Ascending aorta (tissue), 2 donors: ENCODE results near the gene APCDD1L. TPM values are rescaled to one million over a fixed set of nuclear protein-coding genes. Genes with fewer than 3 reads are reported as not detected.

Experiments
- DNase-seq, 2 donors: peaks; one replicate each; pipeline ENCODE4 v3.0.0-alpha.2; 2019; ENCODE audit warnings: low spot score in 2 of 2
- H3K27ac ChIP-seq, 2 donors: fragments of 200-600 bp; sonication (generic); one replicate each; pipeline ENCODE4 v1.5.1; 2016 to 2017; ENCODE audit warnings: mild to moderate bottlenecking in 1 of 2
- H3K27me3 ChIP-seq: fragments of 200-600 bp; sonication (generic); one replicate; pipeline ENCODE4 v1.5.1; 2017
- H3K36me3 ChIP-seq, 2 donors: fragments of 200-600 bp; sonication (generic); one replicate each; pipeline ENCODE4 v1.5.1; 2016
- H3K4me1 ChIP-seq, 2 donors: fragments of 200-600 bp; sonication (generic); one replicate each; pipeline ENCODE4 v1.5.1; 2016 to 2017; ENCODE audit warnings: mild to moderate bottlenecking in 1 of 2
- H3K4me3 ChIP-seq, 2 donors: fragments of 200-600 bp; sonication (generic); one replicate each; pipeline ENCODE4 v1.5.1; 2016 to 2017; ENCODE audit warnings: mild to moderate bottlenecking in 1 of 2
- H3K9me3 ChIP-seq, 2 donors: fragments of 200-600 bp; sonication (generic); one replicate each; pipeline ENCODE4 v1.5.1; 2016
- intact Hi-C: fragments of 100-400 bp; cut with DNase I; formaldehyde crosslinking; loops from one replicate; pipeline ENCODE4 v1.15.1; 2023
- total RNA-seq: library from RNA; depleted of rRNA; stranded (reverse); fragments of >200 nt; gene quantifications from one replicate; pipeline ENCODE4 v1.1.0, GENCODE V29; 2016
- TF ChIP-seq, protein P1 (sequence below), 3 experiments: fragments of 200-600 bp in 2 of 3; fragments of 450-650 bp in 1 of 3; sonication (generic) in 2 of 3; IDR thresholded peaks; one replicate each; pipeline ENCODE4 v1.5.1; 2016 to 2019; ENCODE audit warnings: antibody characterized with exemption in 3 of 3, mild to moderate bottlenecking in 1 of 3, moderate library complexity in 1 of 3

Gene APCDD1L
- 2.1 TPM for total RNA-seq

DNA sequence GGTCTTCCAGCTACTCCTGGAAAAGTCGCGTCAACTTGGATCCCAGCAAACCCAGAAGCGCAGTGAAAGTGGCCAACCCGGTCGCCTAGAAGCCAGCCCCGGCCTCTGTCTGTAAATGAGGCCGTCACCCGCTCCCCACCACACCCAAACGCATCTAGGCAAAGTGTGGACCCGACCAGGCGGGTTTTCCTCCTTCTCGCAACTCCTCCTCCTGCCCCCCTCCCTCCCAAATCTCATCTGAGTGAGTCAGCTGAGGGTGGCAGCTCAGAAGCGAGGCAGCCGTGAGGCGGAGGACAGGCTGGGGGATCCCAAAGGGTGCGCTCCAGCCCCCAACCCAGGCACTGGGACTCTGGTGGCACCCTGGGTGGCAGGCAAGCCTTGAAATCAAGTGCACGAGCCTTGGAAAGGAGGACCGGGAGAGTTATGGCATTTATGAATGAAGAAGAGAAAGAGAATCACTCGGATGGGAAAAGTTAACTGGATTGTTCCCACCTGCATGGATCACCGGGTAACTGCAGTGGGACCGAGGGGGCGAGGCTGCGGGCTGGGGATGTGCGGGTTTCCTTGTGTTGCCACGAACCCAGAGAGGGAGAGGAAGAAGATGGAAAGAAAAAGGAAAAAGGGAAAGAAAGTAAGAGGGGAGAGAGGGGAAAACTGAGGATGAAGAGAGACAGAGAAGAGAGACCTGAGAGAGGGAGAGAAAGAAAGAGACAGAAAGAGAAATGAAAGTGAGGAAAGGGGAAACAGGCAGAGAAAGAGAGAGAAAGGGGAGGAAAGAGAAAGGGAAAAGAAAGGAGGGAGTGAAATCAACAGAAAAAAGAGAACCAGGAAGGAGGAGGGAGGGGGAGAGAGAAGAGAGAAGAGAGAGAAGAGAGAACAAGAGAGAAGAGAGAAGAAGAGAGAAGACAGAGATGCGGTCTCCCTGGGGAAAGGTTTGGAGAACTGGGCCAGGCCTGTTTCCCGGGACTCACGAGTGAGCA, at the start of gene APCDD1L:
TSS of gene APCDD1L (minus strand) at position 167 of the 980 bp plus-strand sequence. CDS start 692 bp downstream, outside the sequence.
- H3K36me3 ChIP-seq, result no peaks in the 10 kb centered on the region
- DNase-seq, result peak in 1 of 2 donors; percentile 76
- H3K4me1 ChIP-seq, result peaks cover 7 to 15% of the 10 kb centered on the region in 2 donors
- H3K4me3 ChIP-seq, result peak within 1 kb of the TSS; percentile 41 to 63
- TF ChIP-seq, protein P1, sequence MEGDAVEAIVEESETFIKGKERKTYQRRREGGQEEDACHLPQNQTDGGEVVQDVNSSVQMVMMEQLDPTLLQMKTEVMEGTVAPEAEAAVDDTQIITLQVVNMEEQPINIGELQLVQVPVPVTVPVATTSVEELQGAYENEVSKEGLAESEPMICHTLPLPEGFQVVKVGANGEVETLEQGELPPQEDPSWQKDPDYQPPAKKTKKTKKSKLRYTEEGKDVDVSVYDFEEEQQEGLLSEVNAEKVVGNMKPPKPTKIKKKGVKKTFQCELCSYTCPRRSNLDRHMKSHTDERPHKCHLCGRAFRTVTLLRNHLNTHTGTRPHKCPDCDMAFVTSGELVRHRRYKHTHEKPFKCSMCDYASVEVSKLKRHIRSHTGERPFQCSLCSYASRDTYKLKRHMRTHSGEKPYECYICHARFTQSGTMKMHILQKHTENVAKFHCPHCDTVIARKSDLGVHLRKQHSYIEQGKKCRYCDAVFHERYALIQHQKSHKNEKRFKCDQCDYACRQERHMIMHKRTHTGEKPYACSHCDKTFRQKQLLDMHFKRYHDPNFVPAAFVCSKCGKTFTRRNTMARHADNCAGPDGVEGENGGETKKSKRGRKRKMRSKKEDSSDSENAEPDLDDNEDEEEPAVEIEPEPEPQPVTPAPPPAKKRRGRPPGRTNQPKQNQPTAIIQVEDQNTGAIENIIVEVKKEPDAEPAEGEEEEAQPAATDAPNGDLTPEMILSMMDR (IDR thresholded peaks at IDR 0.05), result no peak
- intact Hi-C loops, result loop anchor here (2.0 to 5.0 kb wide), 2 partner anchors 177 to 208 kb away; partner anchors contain the start of genes NPEPL1 and RAB22A
- H3K27me3 ChIP-seq, result no peaks in the 10 kb centered on the region
- H3K9me3 ChIP-seq, result no peaks in the 10 kb centered on the region
- peak within 1 kb of the TSS; percentile 2 to 48 for H3K27ac ChIP-seq

DNA sequence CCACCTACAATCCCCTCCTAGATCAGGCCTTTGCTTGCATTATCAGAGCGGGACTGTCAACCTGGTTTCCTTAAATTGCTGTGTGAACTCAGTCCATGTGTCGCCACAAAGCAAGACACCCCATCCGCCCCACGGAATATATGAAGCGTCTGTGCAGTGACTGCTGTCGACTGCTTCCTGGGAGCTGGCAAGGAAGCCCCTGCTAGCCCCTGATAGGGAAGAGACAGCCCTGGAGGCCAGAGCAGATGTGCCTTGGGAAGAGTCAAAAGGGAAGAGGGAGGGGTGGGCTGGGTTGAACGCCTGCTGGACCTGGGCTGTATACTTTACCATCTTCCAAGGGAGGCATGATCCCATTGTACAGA, 44.1 kb upstream of the APCDD1L start:
- no peak overlapping the region for H3K27ac ChIP-seq
- no peaks in the 10 kb centered on the region for H3K36me3 ChIP-seq
- no peaks in the 10 kb centered on the region for H3K9me3 ChIP-seq
- intact Hi-C loops, result no loop called here
- no peaks in the 10 kb centered on the region for H3K4me1 ChIP-seq
- H3K4me3 ChIP-seq, result no peak overlapping the region
- DNase-seq, result no peak
- TF ChIP-seq, protein P1 (IDR thresholded peaks at IDR 0.05), result no peak
- no peaks in the 10 kb centered on the region for H3K27me3 ChIP-seq

DNA sequence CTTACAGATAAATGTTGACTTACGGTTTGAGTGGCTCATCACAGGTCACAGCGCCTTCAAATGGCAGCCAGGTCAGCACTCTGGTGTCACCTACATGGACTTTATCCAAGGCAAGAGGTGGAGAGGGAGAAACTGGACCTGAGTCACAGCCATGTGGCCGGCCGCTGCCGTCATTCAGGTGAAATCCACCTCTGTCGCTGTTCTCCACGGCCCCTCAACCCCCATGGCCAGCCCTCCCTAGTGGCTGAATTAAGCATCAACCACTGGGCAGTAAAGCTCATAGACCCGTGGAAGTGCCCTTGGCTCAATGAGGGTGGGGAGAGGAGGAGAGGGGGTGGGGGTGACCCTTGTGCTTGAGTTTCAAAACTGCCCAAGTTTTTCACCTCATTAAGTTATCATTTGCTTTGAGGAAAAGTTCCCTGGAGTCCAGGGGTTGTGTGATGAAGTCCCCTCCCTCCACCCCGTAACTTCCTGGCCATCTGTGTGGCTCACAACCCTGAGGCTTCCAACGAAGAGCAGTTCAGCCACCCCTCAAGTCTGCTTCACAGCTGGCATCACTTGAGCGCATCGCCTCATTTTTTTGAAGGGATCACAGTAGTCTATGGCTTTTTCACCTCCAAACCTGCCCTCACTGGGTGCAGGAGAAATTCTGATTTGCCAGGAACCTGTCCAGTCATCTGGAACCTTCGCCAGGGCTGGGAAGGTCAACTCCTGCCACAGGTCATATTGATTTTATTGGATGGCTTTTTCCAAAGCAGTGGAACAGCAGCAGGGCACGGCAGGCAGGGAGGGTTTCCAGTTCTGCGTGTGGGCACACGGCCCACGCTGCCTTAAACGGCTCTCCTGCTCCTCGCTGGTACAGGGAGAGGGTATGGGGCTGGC, 43.5 kb upstream of the APCDD1L start:
- Histone ChIP-seq H3K4me3 (no peak overlapping the region), H3K9me3 (no peaks in the 10 kb centered on the region), H3K27ac (no peak overlapping the region), H3K36me3 (no peaks in the 10 kb centered on the region), H3K27me3 (no peaks in the 10 kb centered on the region), H3K4me1 (no peaks in the 10 kb centered on the region)
- no peak for DNase-seq
- intact Hi-C loops, result no loop called here
- TF ChIP-seq, protein P1 (IDR thresholded peaks at IDR 0.05), result no peak

DNA sequence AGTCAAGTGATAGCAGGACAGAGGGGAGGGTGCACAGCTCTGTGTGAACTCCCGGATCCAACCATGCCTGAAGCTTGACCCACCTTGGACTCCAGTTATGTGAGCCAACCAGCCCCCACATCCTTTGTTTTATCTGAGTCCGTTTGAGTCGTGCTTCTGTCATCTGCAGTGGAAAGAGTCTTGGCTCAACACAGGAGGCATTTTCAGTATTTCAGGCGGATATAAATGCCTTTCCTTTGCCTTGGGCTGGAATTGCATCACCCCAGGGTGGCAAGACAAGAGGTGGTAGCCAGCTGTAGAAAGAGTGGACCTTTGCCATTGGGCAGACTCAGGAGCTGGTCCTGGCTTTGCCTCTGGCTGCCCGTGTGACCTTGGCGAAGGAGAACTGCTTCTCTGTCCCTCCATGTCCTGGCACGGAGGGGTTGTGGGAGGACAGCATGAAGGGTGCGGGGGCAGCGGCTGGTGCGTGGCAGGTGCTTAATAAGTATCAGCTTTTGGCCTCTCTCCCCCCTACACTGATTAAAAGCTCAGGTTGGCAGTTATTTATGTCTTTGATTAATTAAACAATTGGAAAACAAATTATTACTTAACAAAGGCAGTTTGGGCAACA, 42.6 kb upstream of the APCDD1L start:
- no peaks in the 10 kb centered on the region for H3K4me1 ChIP-seq
- no peak overlapping the region for H3K27ac ChIP-seq
- no peak for DNase-seq
- H3K9me3 ChIP-seq, result no peaks in the 10 kb centered on the region
- no peaks in the 10 kb centered on the region for H3K36me3 ChIP-seq
- H3K27me3 ChIP-seq, result no peaks in the 10 kb centered on the region
- H3K4me3 ChIP-seq, result no peak overlapping the region
- intact Hi-C loops, result no loop called here
- TF ChIP-seq, protein P1 (IDR thresholded peaks at IDR 0.05), result no peak

DNA sequence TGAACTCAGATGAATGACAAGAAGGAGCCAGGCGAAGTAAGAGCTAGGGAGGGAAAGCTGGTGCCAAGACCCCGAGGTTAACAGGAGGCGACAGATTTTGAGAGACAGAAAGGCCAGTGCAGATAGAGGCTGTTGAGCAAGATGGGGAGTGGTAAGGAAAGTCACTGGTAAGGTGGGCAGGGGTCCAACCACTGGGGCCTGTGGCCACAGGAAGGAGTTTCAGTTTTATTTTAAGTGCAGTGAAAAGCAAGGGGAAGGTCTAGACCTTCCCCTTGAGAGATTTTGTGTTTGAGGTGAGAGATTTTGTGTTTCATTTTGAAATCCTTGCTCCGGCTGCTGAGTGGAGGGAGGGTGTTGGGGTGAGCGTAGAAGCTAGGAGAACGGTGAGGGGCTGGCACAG, 41.8 kb upstream of the APCDD1L start:
- no peak for DNase-seq
- TF ChIP-seq, protein P1 (IDR thresholded peaks at IDR 0.05), result no peak

More for the DNA sequence above, 41.8 kb upstream of the APCDD1L start:
- Histone ChIP-seq H3K27ac (no peak overlapping the region), H3K4me3 (no peak overlapping the region), H3K9me3 (no peaks in the 10 kb centered on the region), H3K27me3 (no peaks in the 10 kb centered on the region), H3K36me3 (no peaks in the 10 kb centered on the region), H3K4me1 (no peaks in the 10 kb centered on the region)
- intact Hi-C loops, result no loop called here
